Stimulated activated CD4-positive, alpha-beta T cell treated with anti-CD3 and anti-CD28 coated beads, Interleukin-1b, Interleukin-23, amount 100 ng/mL, for 1 hour (primary cell): Measurements from ENCODE around the gene DNLZ.
"Not testable (repeated sequence)": the region's sequence is repeated elsewhere in the genome, so short reads cannot be mapped to it uniquely, and the experiment has no call there.

Experiments
- DNase-seq, 2 donors: peaks; one replicate each; pipeline ENCODE4 v3.0.0-alpha.2; 2020; ENCODE audit warnings: low read depth in 2 of 2

The DNLZ gene

DNA sequence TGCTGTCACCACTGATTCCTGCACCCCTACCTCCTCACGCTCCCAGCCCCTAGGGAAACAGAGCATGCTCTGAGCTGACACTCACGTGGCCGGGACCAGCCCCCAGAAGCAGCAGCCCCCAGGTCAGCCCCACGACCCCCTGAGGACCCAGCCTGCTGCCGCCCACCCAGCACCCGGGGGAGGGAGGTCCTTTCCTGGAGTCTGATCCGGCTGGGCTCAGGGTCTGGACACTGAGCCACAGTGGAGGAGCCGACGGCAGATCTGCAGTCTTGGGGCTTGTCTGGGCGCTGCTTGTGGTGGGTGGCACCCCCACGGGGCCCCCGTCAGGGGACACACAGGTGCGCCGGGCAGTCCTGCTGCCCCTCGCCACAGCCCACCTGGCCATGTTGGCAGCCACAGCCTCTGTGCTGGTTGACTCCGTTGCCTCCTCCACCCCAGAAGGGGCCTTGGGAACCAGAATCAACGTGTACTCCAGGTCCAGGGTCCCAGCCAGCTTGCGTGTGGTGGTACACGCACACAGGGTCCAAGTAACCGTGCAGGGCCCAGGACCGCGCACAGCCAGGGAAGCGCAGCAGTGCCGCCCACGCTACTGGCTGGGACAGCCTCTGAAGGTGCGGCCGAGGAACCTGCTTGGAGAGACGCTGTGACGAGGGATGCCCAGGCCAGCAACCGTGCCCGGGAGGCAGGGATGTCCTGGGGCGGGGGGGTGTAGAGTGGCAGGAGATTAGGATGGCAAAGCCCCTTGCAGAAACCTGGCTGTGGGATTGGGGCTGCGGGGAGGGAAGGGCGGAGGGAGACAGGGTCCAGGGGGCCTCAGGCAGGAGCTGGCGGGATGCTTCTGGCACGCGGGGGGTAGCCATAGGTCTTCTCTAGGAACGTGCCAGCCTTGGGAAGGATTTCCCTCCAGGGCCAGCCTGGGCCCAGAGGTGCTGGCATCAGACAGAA is 3.5 kb downstream of the DNLZ start:
- DNase-seq = no peak

DNA sequence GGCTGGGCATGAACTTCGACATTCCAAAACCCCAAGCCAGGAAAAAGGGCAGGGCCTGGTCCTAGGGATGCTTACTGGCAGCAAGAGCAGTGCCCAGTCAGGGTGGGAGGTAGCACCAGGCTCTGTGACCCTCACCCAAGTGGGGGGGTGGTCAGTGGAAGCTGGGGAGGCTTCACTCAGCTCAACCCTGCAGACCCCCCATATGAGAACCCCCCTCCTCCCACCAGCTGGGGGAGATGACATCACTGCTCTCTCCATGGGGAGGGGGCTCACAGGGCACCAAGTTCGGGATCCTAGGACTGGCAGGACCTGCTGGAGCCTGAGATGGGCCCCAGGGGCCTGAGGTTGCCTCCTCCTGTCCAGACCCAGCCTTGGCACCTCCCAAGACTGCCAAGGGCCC is 4.7 kb downstream of the DNLZ start:
- DNase-seq = no peak

DNA sequence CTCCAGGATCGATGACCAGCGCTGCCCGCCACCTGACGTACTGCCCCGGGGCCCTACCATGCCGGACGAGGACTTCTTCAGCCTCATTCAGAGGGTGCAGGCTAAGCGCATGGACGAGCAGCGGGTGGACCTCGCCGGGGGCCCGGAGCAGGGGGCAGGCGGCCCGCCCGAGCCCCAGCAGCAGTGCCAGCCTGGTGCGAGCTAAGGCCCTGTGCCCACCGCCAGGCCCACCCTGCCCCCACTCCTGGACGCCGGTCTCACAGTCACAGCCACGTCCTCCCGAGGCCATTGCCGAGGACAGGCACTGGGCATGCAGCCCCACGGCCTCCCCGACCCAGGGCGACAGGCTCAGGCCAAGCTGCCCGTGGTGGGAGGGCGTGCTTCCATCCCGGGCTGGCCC is 5.5 kb downstream of the DNLZ start:
- no peak for DNase-seq

DNA sequence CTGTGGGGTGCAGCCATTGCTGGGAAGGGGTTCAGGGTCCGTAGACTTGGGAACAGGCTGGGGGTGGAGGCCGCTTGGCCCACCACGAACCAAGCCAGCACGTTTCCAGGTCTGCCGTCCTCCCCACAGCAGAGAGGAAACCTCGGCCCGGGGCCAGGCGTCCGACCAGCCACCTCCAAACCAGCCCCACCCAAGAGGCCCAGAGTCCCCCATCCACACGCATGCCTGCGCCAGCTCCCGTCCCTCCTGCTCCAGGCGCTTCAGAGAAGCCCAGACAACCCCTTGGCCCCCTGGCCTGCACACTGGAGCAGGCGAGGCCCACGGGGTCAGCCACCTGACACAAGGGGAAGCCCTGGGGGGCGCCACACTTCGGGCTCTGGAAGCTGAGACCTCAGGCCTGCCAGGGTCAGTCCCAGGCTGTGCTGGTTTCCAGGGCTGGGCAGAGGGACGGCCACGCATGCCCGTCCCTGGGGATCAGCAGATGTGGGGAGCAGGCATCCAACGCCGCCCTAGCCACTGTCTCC is 6.3 kb downstream of the DNLZ start:
- no peak for DNase-seq

DNA sequence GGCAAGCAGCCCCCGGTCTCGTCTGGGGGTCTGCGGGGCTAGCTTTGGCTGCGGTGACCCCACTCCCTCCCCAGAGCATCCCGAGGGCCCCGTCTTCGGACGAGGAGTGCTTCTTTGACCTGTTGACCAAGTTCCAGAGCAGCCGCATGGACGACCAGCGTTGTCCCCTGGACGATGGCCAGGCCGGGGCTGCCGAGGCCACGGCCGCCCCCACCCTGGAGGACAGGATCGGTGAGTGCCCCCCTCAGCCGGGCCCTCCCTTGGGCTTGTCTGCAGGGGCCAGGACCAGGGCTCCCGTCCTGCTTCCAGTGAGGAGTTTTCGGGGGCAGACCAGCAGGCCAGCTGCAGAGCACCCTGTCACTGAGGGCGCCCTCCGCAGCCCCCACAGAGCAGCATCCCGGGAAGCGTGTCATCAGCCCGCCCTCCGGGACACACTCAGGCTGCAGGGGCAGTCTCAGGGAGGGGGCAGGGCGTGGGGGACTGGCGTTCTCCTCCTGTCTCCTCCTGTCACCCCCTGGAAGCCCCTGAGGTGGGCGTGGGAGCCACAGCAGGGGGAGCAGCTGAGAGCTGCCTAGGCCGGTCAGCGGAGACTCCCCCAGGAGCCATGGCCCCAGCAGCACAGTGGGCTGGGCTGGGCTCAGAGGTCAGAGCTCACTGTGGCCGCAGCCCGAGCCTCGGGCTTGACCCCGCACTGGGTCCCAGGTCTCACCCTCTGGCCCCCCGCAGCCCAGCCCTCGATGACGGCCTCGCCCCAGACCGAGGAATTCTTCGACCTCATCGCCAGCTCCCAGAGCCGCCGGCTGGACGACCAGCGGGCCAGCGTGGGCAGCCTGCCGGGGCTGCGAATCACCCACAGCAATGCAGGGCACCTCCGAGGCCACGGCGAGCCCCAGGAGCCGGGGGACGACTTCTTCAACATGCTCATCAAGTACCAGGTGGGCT is 7.7 kb downstream of the DNLZ start:
- DNase-seq = no peak

DNA sequence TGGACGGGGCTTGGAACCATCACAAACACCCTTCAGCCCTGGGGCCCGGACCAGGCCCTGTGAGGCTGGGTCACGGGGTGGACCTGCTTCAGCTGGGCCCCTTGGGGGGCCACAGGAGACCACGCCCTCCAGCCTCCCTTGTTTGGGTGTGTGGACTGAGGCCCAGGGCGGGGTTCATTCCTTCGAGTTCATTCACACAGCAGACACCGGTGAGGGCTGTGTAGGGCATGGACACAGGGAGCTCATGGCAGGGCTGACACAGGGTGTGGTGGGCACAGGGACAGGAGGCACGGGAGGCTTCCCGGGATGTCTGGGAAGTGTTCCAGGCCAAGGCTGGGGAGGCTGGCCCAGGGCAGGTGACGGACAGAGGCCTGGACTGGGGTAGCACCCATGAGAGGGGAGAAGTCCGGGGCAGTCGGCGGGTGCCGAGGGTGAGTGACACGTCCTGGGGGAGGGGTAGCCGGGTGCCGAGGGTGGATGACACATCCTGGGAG is 8.9 kb downstream of the DNLZ start:
- DNase-seq = no peak

DNA sequence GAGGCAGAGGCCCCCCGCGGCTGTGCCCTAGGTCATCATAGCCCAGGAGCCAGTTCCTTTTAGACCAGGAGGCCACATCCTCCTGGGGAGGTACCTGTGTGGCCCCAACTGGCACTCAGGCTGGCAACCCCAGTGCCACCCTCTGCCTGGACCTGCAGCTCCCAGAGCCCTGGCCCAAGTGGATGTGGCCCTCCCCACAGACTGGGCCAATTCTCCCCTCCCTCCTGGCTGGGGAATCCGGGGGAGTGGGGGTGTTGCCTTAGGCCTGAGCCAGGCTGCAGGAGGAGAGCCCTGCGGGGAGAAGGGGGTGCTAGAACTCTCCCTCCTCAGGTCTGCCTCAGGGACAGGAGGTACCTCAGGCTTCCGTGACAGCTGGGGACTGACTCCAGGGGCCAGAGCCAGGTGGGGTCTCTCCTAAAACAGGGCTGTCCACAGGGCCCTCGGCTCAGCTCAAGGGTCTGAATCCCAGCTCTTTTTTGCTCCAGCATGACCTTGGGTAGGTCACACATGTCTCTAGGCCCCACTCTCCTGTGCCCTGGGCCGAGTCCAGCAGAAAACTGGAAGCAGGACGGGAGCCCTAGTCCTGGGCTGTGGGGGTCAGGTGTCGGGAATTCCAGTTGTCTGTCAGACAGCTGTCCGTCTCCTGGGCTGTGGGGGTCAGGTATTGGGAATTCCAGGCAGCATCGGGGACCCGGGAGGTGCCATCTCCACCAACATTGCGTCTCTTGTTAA is 9.6 kb downstream of the DNLZ start:
- no peak for DNase-seq

DNA sequence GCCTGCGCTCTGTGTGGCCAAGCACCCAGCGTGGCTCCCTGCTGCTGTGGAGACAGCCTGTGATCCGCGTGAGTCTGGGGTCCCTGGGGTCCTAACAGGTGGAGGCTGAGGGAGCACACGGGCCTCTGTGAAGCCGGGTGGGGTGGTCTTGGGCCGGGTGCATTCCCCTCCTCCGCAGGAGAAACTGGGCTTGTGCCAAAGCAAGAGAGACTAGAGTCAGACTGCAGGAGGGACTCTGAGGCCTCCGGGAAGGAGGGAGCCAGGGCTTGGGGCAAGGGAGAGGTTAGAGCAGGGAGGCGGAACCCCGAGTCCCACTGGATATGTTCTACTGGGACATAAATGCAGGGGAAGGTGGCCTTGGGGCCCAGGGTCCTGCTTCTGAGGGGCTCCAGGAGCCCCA is 10.5 kb downstream of the DNLZ start:
- no peak for DNase-seq

DNA sequence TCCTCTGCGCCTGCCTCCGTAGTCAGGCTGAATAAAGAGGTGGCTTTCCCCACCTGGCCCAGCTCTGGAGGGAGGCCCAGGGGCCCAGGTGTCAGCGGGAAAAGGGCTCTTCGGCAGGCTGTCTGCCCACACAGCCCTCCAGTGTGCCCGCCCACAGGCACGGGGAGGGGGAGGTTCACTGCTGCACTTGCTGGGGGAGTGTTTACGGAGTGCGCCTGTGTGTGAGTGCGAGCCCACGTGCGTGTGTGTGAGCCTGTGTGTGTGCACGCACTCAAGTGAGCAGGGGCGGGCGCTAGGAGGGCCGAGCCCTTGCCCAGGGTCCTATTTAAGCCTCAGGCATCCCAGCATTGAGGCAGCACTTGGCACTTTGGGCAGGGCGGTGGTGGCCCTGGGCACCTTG is 10.9 kb downstream of the DNLZ start:
- no peak for DNase-seq

DNA sequence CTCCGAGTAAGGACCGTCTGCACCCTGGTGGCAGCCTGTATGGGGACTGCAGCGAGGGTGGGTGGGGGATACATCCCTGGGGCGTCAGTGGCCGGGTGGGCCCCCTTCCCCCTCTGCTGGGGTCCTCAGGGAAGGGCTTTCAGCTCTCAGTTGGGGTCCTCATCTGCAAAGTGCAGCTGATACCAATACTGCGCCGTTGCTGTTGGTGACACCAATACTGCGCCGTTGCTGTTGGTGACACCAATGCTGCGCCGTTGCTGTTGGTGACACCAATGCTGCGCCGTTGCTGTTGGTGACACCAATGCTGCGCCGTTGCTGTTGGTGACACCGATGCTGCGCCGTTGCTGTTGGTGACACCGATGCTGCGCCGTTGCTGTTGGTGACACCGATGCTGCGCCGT is 11.7 kb downstream of the DNLZ start:
- not testable (repeated sequence) for DNase-seq

DNA sequence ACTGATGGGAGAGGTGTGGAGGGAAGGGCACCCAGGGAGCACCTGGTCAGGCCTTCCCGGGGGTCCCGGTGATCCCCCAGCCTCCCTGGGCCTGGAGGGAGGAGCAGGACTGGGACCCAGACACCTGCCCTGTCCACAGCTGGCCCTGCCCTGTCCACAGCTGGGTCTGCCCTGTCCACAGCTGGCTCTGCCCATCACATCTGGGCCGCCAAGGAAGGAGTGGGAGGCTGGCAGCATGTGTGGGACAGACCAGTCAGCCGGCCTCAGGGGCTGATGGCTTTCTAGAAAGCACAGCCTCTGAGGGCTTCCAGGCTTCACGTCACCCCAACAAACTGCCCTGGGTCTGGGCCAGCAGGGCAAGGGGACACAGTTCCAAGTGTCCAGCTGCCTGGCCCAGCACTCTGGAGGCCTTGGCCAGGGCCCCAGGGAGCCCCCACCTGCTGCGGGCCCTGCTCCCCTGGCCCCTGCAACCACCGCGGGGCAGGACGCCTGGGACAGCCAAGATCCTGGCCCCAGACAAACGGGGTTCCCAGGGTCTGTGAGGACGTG is 12.2 kb downstream of the DNLZ start:
- no peak for DNase-seq

DNA sequence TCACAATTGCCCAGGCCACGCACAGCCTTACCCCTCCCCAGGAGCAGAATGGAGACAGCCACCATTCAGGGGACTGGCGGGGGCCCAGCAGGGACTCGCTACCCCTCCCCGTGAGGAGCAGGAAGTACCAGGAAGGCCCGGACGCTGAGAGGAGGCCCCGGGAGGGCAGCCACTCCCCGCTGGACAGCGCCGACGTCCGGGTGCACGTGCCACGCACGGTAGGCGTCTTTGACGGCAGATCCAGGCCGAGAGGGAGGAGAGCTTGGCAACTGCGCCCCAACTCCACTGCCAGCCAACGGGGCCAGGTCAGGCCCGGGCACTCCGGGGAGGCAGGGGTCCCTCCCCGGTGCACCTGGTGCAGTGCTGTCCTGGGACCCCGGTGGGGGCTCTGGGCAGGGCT is 14.0 kb downstream of the DNLZ start:
- no peak for DNase-seq

DNA sequence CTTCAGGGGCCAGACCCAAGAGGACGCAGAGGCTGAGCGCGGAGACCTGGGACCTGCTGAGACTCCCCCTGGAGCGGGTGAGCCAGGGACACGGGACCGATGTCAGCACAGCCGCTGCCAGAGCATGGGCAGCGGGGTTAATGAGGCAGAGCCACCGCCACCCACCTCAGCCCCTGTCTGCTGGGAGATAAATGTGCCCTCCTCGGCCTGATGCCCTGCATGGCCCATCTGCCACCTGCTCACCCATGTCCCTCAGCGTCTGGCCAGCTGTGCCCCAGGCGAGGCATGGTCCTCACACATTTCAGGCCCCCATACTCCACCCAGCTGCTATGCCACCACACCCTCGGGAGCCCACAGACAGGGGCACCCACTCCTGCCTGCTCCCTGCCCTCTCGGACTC is 14.9 kb downstream of the DNLZ start:
- DNase-seq = no peak

DNA sequence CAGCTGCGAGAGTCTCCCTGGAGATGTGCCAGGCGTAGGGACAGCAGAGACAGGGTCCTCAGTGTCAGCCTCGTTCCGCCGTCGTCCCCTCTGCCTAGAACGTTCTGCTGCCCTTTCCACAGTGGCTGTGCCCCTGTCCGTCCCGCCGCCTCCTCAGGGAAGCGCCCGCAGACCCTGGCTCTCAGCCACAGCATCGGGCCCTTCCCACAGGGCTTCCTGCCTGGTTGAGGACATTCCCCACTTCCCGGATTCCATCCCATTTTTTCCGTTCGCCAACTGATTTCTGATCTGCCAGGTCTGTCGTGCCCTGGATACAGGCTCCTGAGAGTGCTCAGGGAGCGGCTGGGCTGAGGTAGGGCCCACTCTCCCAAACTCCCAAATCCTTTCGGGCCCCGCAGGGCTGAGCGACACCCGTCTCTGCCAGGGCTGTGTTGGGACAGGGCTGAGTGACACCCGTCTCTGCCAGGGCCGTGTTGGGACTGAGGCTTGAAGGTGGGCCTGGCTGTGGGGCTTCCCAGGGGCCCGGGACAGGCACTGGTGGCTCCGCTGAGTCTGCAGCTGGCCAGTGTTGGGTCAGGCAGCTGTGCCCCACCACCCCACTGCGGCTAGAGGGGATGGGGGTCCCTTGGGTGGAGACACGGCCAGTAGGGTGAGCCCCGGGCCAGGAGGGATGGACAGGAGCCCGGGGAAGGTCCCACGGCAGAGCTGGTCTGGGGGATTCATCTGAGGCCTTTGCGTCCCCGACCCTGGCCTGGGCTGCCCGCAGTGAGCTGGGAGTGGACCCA is 15.9 kb downstream of the DNLZ start:
- DNase-seq = no peak

DNA sequence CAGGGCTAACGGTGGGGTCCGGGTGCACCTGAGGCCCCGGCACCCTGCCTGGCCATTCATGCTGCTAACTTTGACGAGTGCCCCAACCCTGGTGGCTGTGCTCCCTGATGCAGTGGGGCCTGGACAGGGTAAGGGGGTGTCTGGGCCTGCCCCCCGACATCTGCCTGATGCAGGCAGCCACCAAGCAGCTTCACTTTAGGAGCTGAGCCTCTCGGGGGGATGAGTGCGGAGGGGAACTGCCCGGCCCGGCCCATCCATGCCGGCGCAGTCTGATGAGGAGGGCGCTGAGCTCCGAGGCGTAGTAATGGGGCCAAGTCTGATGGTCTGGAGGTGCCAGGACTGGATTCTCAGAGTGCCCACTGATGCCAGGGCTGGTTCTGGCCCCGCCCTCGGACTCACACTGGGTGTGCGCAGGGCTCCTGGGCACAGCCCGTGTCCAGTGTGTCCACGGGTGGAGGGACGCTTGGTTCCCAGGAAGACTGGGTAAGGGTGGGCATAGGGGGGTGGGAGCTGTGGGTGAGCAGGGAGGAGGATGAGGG is 16.5 kb downstream of the DNLZ start:
- no peak for DNase-seq

DNA sequence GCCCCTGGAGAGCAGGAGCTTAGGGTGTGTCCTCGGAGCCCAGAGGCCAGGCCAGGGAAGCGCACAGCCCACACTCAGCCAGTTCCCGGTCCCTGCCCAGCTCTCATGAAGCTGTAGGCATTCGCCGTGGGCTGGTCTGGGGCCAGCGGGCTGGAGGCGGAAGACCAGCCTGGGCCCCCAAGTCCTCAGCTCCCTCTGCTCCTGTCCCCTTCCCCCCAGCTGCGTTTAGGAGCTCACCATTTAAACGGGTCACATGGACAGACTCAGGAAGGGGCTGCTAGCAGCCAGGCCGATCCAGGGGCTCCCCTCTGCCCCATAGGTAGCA is 17.4 kb downstream of the DNLZ start:
- no peak for DNase-seq

DNA sequence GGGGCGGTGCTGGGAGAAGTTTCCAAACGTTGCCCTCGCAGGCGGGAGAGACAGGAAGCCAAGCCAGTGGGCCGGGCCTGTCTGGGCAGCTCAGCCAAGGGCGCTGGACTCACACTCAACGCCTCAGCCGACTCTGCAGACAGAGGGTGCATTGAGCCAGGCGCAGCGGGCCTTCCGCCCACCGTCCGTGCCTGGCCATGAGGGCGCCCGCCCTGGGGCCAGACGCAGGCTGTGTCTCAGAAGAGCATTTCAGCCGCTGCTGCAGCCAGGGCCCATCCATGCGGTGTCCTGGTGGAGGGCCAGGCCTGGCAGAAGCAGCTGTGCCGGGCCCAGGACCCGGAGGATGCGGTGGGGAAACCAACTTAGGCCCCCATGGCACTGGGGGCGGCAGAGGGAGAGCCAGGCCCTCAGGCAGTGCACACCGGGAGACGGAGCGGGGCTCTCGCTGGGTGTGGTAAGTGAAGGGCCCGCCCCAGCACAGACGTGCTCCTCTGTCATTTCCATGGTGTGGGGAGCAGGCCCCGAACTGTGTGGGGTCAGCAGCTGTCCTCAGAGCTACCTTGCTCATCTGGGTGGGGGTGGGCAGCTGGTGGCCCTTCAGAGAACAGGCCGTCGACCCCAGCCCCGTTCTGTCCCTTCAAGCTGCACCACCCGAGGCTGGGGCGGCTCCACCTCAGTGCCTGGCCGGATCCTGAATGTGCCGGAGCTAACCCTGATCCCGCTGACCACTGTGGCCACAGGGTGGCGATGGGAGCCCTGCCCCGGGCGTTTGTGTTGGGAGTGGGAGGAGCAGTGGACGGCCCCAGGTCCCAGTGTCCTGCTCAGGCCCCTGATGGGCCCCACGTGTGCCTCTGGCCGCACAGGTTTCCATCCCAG is 18.0 kb downstream of the DNLZ start:
- DNase-seq = no peak

DNA sequence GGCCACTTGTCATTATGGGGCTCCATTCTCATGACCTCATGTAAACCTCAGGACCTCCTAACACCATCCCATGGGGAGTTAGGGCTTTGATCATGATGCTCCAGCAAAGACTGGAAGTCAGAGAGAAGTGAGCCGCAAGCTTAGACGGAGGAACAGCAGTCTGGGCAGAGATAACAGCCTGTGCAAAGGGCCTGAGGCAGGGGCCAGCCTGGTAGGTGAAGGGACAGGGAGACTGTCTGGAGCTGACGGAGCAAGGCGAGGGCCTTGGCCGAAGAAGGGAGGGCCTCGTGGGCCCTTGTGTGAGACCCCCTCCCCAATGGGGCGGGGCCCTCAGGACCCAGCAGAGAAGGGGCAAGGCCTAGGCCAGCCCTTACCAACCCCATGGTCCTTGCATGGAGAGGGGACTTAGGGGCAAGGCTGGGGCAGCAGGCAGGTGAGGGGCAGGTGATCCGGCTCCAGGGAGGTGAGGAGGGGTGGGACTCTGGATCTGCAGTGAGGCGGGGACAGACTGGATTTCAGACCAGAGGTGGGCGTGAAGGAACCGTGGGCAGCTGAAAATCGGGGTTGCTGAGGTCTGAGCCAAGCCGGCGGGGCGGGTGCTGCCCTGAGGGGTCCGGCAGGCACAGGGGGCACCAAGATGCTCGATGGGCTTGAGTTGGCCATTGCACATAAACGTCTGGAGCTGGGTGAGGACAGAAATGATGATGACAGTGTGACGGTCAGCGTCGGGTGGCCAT is 18.8 kb downstream of the DNLZ start:
- no peak for DNase-seq

DNA sequence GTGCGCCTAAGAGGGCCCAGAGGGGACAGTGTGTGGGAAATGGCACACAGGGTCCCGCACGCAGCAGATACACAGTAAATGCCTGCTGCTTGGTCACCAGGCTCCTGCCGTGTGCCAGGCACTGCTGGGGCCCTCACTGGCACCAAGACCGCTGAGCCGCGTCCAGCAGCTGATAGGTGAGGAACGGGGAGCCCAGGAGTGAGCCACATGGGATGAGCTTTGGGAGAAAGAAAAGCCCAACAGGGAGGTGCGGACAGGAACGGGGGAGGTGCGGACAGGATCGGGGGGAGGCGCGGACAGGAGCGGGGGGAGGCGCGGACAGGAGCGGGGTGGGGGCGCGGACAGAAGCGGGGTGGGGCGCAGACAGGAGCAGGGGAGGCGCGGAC is 19.7 kb downstream of the DNLZ start:
- no peak for DNase-seq
